NB4 (cell line): ENCODE results near the gene PASK.

Experiments used
- DNase-seq: peaks from one replicate; pipeline ENCODE4 v3.0.0; 2010; ENCODE audit warnings: low read depth
- H3K4me3 ChIP-seq: one replicate; pipeline ENCODE4 v1.5.1; 2011; ENCODE audit warnings: mild to moderate bottlenecking, low read depth, low read length, moderate library complexity
- MYC ChIP-seq: IDR thresholded peaks from 2 replicates; pipeline ENCODE4 v1.6.1; 2011; ENCODE audit warnings: low read depth, low read length
- POLR2A ChIP-seq: IDR thresholded peaks from 2 replicates; pipeline ENCODE4 v1.6.1; 2011; ENCODE audit warnings: mild to moderate bottlenecking; ENCODE audit not compliant: insufficient read length; ENCODE audit errors: extremely low read depth
- TF ChIP-seq, protein P1 (sequence below): IDR thresholded peaks from 2 replicates; pipeline ENCODE4 v1.6.1; 2011; ENCODE audit warnings: low read depth, low read length
- TF ChIP-seq, protein P2 (sequence below): IDR thresholded peaks from one replicate; pipeline ENCODE4 v1.5.1; 2012; ENCODE audit warnings: low read depth, low read length

PASK gene

DNA sequence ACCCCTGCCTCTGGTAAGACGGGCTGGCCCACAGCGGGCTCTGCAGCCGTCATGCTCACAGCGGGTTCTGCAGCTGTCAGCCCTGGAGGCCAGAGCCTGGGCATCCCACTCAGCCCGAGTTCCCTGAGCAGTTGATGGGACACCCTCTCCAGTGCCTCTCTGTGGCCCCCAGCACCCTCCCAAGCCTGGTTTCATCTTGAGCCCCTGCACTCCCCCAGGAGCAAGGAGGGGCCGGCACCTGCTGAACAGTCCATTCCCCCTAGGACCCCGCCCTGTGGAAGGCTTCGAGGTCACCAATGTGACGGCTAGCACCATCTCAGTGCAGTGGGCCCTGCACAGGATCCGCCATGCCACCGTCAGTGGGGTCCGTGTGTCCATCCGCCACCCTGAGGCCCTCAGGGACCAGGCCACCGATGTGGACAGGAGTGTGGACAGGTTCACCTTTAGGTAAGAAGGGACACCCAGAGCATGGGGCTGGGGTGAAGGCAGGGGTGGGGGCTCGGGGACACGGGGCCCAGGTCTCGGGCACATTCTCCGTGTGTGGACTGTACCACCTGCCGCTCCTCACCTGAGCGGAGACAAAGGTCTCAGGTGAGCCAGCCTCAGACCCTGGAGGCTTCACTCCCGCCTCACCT is 81.7 kb downstream of the PASK start:
- no peak for DNase-seq
- no peak overlapping the region for H3K4me3 ChIP-seq
- no peak for TF ChIP-seq MYC
- no peak for TF ChIP-seq POLR2A
- TF ChIP-seq, protein P1, sequence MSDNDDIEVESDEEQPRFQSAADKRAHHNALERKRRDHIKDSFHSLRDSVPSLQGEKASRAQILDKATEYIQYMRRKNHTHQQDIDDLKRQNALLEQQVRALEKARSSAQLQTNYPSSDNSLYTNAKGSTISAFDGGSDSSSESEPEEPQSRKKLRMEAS = no peak
- TF ChIP-seq, protein P2, sequence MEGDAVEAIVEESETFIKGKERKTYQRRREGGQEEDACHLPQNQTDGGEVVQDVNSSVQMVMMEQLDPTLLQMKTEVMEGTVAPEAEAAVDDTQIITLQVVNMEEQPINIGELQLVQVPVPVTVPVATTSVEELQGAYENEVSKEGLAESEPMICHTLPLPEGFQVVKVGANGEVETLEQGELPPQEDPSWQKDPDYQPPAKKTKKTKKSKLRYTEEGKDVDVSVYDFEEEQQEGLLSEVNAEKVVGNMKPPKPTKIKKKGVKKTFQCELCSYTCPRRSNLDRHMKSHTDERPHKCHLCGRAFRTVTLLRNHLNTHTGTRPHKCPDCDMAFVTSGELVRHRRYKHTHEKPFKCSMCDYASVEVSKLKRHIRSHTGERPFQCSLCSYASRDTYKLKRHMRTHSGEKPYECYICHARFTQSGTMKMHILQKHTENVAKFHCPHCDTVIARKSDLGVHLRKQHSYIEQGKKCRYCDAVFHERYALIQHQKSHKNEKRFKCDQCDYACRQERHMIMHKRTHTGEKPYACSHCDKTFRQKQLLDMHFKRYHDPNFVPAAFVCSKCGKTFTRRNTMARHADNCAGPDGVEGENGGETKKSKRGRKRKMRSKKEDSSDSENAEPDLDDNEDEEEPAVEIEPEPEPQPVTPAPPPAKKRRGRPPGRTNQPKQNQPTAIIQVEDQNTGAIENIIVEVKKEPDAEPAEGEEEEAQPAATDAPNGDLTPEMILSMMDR = no peak

DNA sequence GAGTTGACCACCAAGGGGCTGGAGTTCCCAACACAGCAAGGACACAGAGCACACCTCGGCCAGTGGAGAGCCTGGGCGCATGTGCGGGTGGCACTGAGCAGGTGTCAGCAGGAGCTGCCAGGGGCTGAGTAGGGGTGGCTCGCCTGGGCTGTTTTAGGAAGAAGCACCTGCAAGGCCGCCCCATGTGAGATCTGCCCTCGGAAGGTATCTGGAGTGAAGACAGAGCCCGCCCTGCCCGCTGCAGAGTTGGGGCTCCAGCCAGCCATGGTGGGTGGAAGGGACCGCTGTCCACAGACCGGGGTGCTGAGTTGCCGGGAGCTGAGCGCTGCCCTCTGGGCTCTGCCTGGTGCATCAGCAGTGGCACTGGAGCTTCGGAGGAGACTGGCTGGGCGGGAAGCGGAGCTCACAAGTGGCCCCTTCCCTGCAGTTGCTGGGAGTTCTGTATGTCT is 82.4 kb downstream of the PASK start:
- no peak for TF ChIP-seq POLR2A
- TF ChIP-seq, protein P1 = no peak
- TF ChIP-seq MYC = no peak
- TF ChIP-seq, protein P2 = no peak
- peak; percentile 44 for DNase-seq
- H3K4me3 ChIP-seq = no peak overlapping the region

DNA sequence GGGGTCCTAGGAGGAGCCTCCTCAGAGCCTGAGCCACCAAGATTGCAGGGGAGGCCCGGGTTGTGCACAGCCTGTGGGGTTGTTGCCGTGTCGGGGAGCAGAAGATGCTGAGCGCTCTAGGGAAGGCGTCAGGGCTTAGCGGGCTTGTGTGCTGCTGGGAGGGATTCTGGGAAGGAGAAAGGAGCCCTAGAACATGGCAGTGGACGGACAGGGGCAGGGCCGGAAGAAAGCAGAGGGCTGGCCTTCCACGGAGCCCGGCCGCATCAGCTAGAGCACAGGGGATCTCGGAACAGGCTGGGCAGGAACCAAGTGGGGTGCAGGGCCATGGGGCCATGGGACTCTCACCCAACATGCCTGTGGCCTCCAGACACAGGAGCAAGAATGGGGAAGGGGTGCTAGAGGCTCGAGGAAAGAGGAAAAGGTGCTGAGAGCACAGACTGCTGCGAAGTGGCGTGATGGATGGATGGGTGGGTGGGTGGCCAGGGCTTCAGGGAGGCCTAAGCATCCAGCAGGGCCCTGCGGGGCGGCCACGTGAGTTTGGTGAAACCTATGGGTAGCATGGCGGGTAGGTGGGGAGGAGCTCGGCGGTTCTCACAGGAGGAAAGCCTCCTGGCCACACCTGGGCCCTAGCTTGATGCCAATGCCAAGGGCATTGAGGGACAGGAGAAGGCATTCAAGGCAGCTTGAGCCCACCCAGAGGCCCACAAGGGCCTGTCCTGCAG is 82.9 kb downstream of the PASK start:
- no peak for DNase-seq
- no peak overlapping the region for H3K4me3 ChIP-seq
- no peak for TF ChIP-seq POLR2A
- TF ChIP-seq, protein P2 = no peak
- no peak for TF ChIP-seq MYC
- TF ChIP-seq, protein P1 = no peak

DNA sequence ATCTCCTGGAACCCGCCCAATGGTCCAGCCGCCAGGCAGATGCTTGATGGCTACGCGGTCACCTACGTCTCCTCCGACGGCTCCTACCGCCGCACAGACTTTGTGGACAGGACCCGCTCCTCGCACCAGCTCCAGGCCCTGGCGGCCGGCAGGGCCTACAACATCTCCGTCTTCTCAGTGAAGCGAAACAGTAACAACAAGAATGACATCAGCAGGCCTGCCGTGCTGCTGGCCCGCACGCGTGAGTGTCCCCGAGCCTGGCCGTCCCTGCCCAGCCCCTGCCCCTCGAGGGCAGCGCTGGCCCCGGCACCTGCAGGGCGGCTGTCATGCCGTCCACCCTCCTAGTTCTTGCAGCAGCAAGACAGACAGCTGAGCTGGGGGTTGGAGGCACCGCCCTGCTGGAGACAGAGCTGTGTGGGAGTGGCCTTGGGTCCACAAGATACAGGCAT is 83.9 kb downstream of the PASK start:
- TF ChIP-seq, protein P2 = no peak
- TF ChIP-seq MYC = no peak
- TF ChIP-seq, protein P1 = no peak
- TF ChIP-seq POLR2A = no peak

DNA sequence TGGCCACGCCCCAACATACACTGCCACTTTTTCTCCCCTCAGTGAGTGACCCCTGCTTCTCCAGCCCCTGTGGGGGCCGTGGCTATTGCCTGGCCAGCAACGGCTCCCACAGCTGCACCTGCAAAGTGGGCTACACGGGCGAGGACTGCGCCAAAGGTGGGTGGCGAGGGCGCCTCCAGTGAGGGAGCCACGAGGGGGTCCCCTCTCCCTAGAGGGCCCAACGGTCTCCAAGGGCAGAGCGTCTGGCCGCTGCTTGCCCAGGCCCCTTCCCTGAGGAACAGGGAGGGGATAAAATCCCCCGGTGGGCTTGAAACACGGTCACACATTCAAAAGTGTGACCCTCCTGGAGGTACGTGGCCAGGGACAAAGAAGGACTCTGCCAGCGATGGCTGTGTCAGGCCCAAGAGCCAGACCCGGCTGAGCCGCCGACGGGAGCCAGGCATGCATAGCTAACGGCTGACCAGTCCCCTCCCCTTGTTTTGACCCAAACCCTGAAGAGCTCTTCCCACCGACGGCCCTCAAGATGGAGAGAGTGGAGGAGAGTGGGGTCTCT is 84.4 kb downstream of the PASK start:
- TF ChIP-seq MYC (no peak), POLR2A (no peak)
- TF ChIP-seq, protein P2 = no peak
- TF ChIP-seq, protein P1 = no peak
- no peak for DNase-seq
- H3K4me3 ChIP-seq = no peak overlapping the region

More for the DNA sequence above, 83.9 kb downstream of the PASK start:
- DNase-seq = no peak
- H3K4me3 ChIP-seq = no peak overlapping the region
